Upper lobe of right lung (tissue), 1 donor: ENCODE data around the gene TSPAN16. TPM values are rescaled to one million over a fixed set of nuclear protein-coding genes. Genes with fewer than 3 reads are reported as not detected.
A peak's percentile ranks its signal among the peaks of the same experiment; 100 is the strongest.

Source experiments
- ATAC-seq: fragments of 200-7000 bp; cut with Tn5 transposase; one replicate; pipeline ENCODE4 v1.9.1; 2020; ENCODE audit warnings: mild to moderate bottlenecking, moderate library complexity
- DNase-seq: peaks from one replicate; pipeline ENCODE4 v3.0.0-alpha.2; 2020
- H3K27ac ChIP-seq: fragments of 200-600 bp; one replicate; pipeline ENCODE4 v1.8.0; 2022
- H3K27me3 ChIP-seq: fragments of 200-600 bp; one replicate; pipeline ENCODE4 v1.8.0; 2022; ENCODE audit warnings: mild to moderate bottlenecking
- H3K36me3 ChIP-seq: fragments of 200-600 bp; one replicate; pipeline ENCODE4 v1.8.0; 2022
- H3K4me1 ChIP-seq: fragments of 200-600 bp; one replicate; pipeline ENCODE4 v1.8.0; 2022
- H3K4me3 ChIP-seq: fragments of 200-600 bp; one replicate; pipeline ENCODE4 v1.8.0; 2022; ENCODE audit warnings: mild to moderate bottlenecking
- H3K9me3 ChIP-seq: fragments of 200-600 bp; one replicate; pipeline ENCODE4 v1.8.0; 2022
- CTCF ChIP-seq: fragments of 200-600 bp; IDR thresholded peaks from one replicate; pipeline ENCODE4 v1.8.0; 2022; ENCODE audit warnings: antibody characterized with exemption
- intact Hi-C: fragments of 100-400 bp; cut with DNase I; formaldehyde crosslinking; loops from one replicate; pipeline ENCODE4 v1.11.0; 2022
- total RNA-seq: library from RNA; stranded (reverse); fragmentation: NEBNext Ultra II Directional; extraction: Animal tissue kit (Norgen Biotek cat#: 25700); gene quantifications from one replicate; pipeline ENCODE4 v1.2.1, GENCODE V29; 2021
- donor health status: DM: no; HTN: yes; CAD: no; lungs with severe emphysema.

Gene TSPAN16
- total RNA-seq, 1 donor from 2014 or later: not detected

DNA sequence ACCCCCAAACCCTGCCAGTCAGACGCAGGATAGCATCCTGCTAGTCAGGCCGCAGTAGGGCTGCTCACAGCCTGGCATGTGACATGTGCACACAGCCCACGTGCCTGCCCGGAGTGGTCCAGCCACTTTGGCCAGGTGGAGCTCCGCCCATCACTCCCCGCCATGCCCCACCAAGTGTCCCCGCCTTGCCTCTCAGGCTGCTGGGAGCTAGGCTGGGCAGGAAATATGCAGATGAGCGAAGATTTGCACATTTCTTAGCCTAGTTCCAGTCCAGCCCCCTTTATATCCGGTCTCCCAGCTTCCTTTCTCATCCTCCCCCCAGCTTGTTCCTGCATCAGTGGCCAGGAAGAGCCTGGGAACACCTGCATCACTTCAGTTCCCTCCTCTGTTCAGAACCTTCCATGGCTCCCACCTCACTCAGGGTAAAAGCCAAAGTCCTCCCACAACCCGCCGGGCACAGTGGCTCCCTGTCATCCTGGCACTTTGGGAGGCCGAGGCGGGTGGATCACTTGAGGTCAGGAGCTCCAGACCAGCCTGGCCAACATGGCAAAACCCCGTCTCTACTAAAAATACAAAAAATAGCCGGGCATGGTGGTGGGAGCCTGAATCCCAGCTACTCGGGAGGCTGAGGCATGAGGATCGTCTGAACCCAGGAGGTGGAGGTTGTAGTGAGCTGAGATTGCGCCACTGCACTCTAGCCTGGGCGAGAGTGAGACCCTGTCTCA lies 31.3 kb upstream of the TSPAN16 start:
- peak; percentile 89 for ATAC-seq
- peak overlapping the region; percentile 30 for H3K27ac ChIP-seq
- peaks cover 27% of the 10 kb centered on the region for H3K4me1 ChIP-seq

GRCh38 chr19:11265177-11265784 lies 30.7 kb upstream of the TSPAN16 start:
- Histone ChIP-seq H3K27me3 (no peaks in the 10 kb centered on the region), H3K36me3 (no peaks in the 10 kb centered on the region), H3K27ac (peak overlapping the region; percentile 20), H3K9me3 (no peaks in the 10 kb centered on the region), H3K4me1 (peaks cover 27% of the 10 kb centered on the region), H3K4me3 (no peak overlapping the region)
- TF ChIP-seq CTCF: no peak
- ATAC-seq (no peak), DNase-seq (no peak)
- intact Hi-C loops: no loop called here

More for the DNA sequence above, 31.3 kb upstream of the TSPAN16 start:
- DNase-seq: peak; percentile 93
- Histone ChIP-seq H3K9me3 (no peaks in the 10 kb centered on the region), H3K36me3 (no peaks in the 10 kb centered on the region), H3K4me3 (no peak overlapping the region), H3K27me3 (no peaks in the 10 kb centered on the region)
- no peak for TF ChIP-seq CTCF
- intact Hi-C loops: no loop called here

GRCh38 chr19:11265785-11266236 lies 30.1 kb upstream of the TSPAN16 start:
- intact Hi-C loops: no loop called here
- Histone ChIP-seq H3K4me3 (no peak overlapping the region), H3K36me3 (no peaks in the 10 kb centered on the region), H3K27me3 (no peaks in the 10 kb centered on the region), H3K9me3 (no peaks in the 10 kb centered on the region), H3K4me1 (peaks cover 27% of the 10 kb centered on the region), H3K27ac (peak overlapping the region; percentile 20)
- no peak for TF ChIP-seq CTCF
- ATAC-seq: peak; percentile 46
- no peak for DNase-seq

DNA sequence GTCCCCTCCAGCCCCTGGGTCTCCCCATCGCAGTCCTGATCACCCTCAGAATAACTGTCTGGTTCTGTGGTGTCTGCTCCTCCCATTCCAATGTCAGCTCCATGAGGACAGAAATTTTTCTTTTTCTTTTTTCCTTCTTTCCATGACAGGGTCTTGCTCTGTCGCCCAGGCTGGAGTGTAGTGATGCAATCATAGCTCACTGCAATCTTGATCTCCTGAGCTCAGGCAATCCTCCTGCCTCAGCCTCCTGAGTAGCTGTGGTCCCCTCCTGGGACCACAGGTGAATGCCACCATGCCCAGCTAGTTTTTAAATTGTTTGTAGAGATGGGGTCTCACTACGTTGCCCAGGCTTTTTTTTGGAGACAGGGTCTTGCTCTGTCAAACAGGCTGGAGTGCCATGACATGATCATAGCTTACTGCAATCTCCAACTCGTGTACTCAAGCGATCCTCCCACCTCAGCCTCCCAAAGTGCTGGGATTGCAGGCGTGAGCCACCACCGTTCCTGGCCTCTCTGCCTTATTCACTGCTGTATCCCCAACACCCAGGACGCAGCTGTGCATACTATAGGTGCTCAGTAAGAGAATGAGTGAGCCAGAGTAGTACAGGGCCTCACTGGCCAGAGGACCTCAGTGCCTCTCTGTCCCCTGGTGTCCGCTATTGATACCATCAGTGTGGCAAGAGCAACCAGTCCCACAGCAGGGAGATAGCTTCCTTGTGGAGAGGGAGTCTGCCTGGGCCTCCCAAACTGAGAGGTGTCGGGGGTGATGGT lies 28.5 kb upstream of the TSPAN16 start:
- H3K27me3 ChIP-seq: no peaks in the 10 kb centered on the region
- no peak overlapping the region for H3K4me3 ChIP-seq
- no peaks in the 10 kb centered on the region for H3K36me3 ChIP-seq
- ATAC-seq: no peak
- intact Hi-C loops: no loop called here
- TF ChIP-seq CTCF: no peak
- H3K4me1 ChIP-seq: peaks cover 26% of the 10 kb centered on the region
- H3K9me3 ChIP-seq: no peaks in the 10 kb centered on the region
- no peak for DNase-seq
- H3K27ac ChIP-seq: peak overlapping the region; percentile 70

- no peaks in the 10 kb centered on the region for H3K36me3 ChIP-seq
- H3K27me3 ChIP-seq: no peaks in the 10 kb centered on the region
- H3K9me3 ChIP-seq: no peaks in the 10 kb centered on the region
- ATAC-seq: peak; percentile 46
- H3K4me3 ChIP-seq: no peak overlapping the region
- H3K4me1 ChIP-seq: peaks cover 15% of the 10 kb centered on the region
- DNase-seq: no peak
- intact Hi-C loops: no loop called here
- no peak for TF ChIP-seq CTCF
- H3K27ac ChIP-seq: peak overlapping the region; percentile 70
Measured at GRCh38 chr19:11268783-11269267, 27.1 kb upstream of the TSPAN16 start.
